Prostate gland (tissue), 2 donors: Measurements from ENCODE around the gene HCFC1R1.

ENCODE experiments used
- POLR2A ChIP-seq: fragments of 450-650 bp; IDR thresholded peaks from one replicate; pipeline ENCODE4 v1.6.1; 2016; ENCODE audit warnings: antibody characterized with exemption, mild to moderate bottlenecking
- TF ChIP-seq, protein P1 (sequence below), 4 experiments: fragments of 200-600 bp in 2 of 4; fragments of 450-650 bp in 2 of 4; sonication (generic) in 2 of 4; IDR thresholded peaks; 1 replicate in 3 of 4; 2 replicates in 1 of 4; pipeline ENCODE4 v1.5.1; 2016 to 2019; ENCODE audit warnings: antibody characterized with exemption in 4 of 4, mild to moderate bottlenecking in 2 of 4, moderate library complexity in 2 of 4

GRCh38 chr16:3012246-3012645 lies 11.5 kb downstream of the HCFC1R1 start:
- TF ChIP-seq, protein P1, sequence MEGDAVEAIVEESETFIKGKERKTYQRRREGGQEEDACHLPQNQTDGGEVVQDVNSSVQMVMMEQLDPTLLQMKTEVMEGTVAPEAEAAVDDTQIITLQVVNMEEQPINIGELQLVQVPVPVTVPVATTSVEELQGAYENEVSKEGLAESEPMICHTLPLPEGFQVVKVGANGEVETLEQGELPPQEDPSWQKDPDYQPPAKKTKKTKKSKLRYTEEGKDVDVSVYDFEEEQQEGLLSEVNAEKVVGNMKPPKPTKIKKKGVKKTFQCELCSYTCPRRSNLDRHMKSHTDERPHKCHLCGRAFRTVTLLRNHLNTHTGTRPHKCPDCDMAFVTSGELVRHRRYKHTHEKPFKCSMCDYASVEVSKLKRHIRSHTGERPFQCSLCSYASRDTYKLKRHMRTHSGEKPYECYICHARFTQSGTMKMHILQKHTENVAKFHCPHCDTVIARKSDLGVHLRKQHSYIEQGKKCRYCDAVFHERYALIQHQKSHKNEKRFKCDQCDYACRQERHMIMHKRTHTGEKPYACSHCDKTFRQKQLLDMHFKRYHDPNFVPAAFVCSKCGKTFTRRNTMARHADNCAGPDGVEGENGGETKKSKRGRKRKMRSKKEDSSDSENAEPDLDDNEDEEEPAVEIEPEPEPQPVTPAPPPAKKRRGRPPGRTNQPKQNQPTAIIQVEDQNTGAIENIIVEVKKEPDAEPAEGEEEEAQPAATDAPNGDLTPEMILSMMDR (IDR thresholded peaks at IDR 0.05): no peak
- no peak for TF ChIP-seq POLR2A
